SH-SY5Y (cell line): Measurements from ENCODE around the gene NDUFS8.

Source experiments
- GATA2 ChIP-seq: IDR thresholded peaks from 2 replicates; pipeline ENCODE4 v1.6.1; 2011; ENCODE audit warnings: mild to moderate bottlenecking, low read depth, low read length
- GATA3 ChIP-seq: IDR thresholded peaks from 2 replicates; pipeline ENCODE4 v1.6.1; 2011; ENCODE audit warnings: low read depth, mild to moderate bottlenecking, low read length, moderate library complexity

NDUFS8 gene

DNA sequence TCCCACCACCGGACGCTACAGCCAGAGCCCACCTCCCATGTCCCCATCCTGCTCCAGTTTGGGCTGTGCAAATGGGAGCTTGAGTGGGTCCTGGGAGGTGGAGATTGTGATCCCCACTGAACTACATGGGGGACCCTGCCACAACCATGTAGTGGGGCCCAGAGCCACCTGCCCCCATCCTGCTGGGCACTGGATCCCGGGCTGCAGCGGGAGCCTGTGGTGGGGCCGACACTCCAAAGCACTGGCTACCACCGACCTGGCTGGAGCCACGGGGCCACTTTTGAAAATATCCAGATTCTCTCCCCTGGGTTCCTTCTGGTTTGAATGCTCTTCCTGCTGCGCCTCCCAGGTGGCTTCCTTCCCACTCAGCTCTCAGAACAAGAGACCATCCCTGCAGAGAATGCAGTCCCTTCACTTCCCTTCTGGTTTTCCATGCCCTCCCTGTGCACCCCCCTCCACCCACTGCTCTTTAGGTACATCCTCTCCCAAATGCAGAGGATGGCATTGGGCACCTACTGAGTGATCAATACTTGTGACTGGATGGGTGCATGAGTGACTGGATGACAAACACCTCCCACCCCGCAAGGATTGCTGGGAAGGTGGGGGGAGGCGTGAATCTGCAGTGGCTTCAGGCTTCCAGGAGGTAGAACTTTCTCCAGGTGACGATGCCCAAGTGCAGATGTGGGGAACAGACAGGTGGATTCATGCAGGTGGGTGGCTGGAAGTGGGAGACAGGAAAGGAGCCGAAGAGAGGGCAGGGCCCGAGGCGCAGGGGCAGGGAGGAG is 25.7 kb upstream of the NDUFS8 start:
- TF ChIP-seq GATA2 (no peak), GATA3 (no peak)

DNA sequence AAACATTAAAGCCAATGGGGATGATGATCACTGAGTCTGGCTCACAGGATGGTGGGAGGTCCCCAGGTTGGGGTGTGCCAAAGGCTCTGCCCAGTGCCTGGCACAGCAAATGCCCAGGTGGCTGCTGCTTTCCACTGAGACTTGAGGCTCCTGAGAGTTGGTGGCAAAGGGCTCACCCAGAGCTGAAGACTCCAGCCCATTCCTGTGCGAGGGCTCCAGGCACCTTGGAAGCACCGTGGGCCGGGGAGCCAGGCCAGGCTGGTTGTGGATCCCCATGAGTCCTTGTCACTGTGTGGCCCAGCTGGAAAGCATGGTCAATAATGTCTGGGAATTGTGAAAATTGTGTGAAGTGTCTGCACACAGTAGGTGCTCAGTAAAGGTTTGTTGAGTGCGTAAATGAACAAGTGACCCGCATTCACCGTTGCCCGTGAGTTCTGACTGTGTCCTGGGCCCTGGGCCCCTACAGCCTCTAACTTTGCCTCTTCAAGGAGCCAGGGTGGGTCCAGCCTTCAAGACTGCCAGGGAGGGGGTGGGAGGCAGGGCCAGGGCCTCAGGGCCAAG is 23.8 kb upstream of the NDUFS8 start:
- TF ChIP-seq GATA2 = no peak
- TF ChIP-seq GATA3 = no peak

DNA sequence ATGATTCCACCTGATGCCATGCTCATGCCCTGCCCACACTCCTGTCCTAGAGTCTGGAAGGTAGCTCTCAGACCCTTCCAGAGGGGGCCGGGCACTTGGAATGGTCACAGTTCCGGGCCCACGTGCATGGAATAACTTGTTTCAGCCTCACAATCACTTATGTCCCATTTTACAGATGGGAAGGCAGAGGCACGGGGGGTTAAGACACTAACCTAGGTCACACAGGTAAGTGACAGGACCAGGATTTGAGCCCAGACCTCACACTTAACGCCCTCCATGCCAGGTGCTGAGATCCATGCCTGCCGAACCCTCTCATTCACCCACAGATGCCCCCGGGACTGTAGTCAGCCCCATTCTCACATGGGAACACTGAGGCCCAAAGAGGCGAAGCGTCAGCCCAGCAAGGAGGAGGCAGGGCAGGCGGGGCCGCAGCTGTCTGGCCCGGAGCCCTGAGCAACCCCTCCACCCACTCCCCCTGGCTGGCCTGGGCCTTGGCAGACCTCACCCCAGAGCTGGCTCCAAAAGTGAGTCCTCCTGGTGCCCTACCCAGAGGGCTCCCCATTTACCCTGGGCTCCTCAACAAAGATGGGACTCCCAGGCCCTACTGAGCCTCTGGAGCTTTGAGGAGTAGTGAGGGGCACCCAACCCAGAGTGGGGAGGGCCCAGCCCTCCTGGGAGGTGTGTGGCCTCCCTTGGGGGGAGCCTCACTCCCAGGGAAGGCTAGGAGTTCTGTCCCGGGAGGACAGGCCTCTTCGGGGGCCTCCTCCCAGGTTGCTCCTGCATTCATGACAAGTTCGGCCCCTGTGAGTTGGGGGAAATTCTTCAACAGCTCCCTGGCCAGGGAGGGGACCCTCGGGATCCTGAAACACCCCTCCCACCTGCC is 22.7 kb upstream of the NDUFS8 start:
- TF ChIP-seq GATA3 (no peak), GATA2 (no peak)

DNA sequence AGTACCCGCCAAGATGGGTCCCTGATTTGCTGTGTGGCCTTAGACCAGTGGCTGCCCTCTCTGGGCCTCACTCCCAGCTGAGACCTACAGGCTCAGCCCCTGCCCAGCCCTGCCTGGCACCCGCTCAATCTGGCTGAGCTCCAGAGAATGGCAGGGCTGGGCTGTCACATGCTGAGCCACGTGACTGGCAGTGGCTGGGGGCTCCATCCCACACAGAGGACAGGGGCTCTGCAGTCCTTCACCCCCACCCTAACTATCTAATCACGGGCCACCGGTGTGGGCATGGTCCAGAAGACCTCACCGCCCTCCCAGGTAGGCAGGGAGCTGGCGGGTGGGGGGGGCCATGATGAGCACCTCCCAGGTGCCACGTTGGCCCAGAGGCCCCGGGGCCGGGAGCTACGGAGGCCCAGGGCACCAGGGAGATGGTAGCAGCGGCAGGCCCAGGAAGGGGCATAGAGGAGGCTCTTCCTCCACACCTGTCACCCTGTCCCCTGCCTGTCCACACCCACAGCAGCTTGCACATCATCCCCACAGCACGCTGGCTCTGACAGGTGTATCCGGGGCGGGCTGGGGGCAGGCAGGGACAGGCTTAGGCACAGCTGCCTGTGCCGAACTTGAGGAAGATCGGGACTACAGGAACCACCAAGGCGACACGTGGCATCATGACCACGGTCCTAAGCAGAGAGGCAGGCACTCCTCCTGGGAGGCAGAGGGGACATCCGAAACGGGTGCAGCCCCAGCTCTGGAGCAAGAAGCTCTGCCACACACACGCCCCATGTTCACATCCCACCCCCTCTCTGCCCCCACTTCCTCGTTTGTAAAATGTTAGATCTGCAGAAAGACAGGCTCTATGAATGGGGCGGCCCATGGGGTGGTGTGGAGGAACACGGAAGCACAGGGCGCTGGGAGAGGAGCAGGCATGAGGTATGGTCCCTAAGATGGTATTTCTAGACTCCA is 21.8 kb upstream of the NDUFS8 start:
- no peak for TF ChIP-seq GATA2
- TF ChIP-seq GATA3 = no peak

DNA sequence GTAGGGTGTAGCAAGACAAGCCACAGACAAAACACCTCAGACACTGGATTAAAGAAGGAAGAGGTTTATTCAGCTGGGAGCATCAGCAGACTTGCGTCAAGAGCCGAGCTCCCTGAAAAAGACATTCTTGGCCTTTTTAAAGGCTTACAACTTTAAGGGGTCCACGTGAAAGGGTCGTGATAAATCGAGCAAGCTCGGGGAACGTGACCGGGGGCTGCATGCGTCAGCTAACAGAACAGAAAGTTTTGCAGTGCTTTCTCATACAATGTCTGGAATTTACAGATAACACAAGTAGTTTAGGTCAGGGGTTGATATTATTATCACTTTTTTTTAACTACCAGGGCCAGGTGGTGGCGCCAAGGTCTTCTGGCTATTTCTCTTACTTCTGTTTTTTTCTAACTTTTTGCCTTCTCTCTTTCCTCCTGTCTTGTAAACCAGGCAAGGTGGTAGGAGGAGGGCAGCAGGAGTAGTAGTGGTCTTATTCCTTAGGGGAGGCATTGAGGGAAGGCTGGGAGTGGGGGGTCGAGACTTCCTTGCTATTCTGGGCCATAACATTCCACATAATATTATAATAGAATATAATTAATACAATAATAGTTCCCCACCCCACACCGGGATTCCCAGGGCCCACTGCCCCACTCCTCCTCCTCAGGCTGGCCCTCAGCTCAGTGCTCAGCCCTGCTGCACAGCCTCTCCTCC is 20.9 kb upstream of the NDUFS8 start:
- TF ChIP-seq GATA3 (no peak), GATA2 (no peak)

DNA sequence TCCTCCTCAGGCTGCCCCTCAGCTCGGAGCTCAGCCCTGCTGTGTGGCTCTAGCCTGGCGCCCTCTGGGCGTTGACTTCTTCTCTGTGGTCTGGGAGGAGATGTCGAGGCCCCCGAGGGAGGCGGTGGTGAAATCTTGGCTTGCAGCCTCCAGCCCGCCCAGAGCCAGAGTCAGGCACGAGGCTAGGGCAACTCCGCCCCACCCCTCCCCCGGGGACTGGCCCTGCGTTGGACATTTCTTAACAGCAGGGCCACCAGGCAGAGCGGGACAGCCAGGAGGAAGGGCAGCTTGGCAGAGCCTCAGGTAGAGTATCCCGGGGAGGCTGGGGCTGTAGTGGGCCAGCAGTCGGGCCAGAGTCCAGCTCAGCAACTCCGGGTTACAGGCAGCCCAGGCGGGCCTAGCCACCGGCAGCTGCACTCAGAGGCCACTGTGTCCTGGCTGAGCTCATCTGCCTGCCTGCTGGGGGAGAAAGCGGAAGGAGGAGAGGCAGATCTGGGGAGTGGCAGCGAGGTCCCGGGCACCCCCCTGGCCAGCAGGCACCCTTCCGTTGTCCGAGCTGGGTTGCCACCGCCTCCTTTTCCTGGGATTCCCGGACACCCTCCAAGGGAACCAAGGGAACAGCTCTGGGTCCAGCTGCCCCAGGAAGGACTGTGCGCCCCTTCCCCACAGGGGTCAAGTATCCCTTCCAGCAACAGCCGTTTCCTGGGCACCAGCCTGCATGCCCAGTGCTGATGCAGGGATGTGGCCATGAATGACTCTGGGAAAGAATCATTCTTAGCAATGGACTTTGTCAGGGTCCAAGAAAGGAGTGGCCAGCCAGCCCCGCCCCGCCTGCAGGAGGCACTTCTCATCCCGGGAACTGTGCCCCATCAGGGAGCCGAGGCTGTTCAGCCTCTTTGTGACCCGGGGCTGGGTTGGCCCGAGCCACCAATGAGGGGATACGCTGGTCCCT is 20.1 kb upstream of the NDUFS8 start, which contains the start of gene ALDH3B1:
ALDH3B1 (plus strand) TSS at position 238 of the 952 bp plus-strand sequence. CDS start 4,971 bp downstream, outside the sequence.
- TF ChIP-seq GATA3 (no peak), GATA2 (no peak)

DNA sequence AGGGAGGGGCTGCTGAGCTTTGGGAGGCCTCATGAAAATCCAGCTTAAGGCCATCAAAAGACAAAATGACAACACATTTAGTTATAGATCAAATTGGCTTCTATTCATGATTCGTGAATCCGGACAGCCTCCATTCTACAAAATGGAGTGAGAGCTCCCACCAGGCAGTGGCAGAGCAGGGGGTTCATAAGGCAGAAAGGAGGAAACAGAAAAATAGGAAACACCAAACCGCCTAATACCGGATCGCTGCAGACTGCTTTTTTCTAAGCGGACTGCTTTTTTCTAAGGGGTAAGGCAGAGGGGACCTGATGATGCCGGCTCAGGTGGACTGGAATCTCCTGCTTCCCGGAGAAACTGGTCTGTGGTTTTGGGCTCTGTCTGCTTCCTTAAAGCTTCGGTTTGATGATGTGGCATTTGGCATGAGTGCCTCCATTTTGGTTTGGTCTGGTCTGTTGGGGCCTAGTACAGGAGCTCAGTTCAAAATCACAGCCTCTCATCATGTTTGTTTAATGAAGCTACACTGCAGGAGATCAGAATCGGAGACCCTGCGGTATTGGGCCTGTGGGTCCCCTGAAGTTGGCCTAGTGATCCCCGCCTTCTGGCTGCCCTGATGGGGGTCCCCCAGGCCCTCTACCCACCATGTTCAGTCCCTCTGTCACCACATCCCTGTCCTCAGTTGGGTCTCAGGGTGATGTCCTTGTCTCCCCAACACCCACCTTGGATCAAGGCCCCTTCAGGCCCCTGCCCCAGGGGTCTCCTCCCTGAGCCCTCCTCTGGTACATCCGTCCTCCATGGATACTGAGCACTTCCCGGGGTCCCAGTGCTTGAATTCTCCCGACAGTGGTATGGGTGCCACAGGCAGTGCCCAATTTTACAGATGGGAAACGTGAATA is 19.2 kb upstream of the NDUFS8 start:
- TF ChIP-seq GATA3 = no peak

DNA sequence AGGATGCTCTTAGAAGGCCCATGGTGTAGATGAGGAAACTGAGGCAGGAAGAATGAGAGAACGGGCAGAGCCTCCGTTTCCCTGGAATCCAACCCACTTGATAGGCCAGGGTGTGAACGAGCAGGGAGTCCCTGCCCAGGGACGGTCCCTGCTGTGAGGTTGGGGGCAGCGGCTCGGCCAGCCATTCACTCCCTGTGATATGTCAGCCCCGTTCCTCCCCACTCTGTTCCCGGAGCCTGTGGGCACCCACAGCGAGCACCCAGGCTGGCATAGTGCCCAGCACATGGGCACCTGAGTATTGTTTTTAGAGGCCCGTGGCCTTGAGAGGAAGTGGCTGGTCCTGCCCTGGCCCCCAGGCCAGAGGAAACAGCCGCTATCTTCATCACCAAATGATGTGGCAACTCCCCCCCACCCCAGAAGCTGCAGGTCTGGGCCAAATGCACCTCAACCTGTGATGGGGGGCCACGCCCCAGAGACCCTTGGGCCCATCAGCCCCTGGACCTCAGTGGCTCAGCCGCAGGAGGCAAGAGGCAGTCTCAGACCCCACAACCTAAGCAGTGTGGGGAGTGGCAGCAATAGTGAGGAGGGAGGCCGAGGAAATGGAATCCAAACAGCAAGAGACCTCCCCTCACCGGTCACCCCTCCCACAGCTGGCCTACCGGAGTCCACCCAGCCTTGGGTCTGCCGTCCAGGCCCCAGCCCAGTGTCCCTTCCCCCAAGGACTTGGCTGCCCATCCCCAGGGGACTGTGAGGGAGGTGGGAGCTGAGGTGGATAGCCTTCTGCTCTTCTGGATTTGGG is 18.2 kb upstream of the NDUFS8 start:
- no peak for TF ChIP-seq GATA2
- TF ChIP-seq GATA3 = no peak

DNA sequence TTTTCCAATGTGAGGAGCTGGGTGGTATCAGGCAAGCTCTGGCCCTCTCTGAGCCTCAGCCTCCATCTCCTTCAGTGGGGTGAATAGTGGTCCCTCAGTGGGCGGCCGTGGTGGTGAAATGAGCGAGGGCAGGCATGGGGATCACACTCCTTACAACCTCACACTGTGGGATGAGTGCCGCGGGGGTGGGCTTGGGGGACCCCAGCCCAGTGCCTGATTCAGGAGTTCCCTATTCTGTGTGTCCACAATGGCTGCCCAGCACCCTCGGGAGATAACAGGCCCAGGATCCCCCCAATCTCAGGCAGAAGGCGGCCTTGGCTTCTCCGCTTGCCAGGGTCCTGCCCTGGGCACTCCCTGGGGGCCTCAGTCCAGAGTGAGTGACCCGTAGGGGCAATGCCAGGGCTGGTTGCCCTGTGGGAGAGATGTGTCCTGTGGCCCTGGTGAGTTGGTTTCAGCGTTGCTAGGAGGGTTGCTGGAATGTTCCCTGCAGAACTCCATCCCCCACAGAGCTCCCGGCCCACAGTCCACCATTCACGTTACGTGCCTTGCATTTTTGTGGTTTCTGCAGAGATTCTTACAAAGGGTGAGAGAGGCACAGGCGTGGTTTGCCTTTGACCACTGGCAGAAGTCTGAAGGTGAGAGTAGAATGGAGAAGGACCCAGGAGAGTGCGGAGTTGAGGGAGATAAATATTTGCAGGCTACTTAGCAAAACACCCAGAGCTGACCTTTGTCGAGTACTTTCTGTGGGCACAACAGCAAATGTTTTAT is 17.5 kb upstream of the NDUFS8 start:
- TF ChIP-seq GATA3 (no peak), GATA2 (no peak)

DNA sequence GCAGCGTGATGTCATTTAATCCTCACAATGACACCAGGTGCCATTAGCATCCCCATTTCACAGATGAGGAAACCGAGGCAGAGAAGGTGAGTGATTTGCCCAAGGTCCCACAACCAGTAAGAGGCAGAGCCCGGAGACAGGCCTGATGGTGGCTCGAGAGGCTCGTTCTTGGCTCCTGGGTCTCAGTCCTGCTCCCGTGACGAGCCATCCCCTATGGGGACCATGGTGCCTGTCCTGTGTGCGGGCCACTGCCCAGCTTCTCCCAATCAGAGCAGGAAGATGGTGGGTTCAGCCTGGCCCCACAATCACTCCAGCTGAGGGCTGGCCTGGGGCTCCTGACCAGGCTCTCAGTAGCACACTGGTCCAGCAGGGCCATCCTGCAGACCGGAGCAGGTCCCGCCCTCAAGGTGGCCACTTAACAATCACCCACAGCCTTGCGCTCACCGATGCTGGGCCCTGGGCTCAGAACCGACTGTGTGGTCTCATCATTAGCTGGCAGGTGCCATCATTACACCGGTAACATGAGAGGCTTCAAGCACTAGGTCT is 16.8 kb upstream of the NDUFS8 start:
- no peak for TF ChIP-seq GATA2
- no peak for TF ChIP-seq GATA3
